NCI-H2107 (cell line): ENCODE data around the gene RAMP3.
"Not testable (repeated sequence)": the region's sequence is repeated elsewhere in the genome, so short reads cannot be mapped to it uniquely, and the experiment has no call there.

Source experiments
- DNase-seq: peaks from one replicate; lab custom pipeline; 2025; lab: John Stamatoyannopoulos, UW

The RAMP3 gene

DNA sequence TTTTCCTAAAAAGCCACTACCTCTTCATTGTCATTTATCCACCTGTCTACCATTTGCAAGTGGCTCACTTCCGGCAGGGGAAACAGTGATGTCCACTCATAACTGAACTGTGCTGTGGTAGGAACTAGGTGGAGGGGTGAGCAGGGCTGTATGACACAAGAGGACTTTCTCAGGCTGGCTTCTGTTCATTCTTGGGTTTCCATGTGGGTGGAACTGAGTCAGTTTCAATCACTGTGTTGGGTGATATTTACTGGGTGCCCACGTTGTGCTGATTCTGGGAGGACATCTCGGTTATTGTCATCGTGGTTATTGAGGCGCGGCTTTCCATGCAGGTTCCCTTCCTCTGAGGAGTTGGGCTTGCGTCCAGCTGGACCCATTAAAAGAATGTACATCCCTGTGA, 38.8 kb downstream of the RAMP3 start:
- no peak for DNase-seq

DNA sequence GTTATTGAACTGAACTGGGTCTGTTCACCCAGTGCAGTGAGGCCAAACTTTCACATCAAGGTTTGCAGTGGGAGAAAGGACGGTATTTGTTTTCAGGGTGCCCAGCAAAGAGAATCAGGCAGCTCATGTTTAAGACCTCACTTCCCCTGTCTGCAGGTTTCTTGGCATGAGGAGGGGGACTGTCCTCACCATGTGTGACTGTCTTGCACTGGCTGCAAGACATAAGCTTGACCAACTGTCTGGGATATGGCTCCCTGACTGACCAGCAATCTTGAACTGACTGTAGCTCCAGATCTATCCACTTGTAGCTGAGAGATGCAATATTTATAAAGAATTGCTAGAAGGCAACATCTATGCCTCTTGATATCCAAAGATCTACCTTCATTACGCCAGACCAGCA, 39.9 kb downstream of the RAMP3 start:
- no peak for DNase-seq

DNA sequence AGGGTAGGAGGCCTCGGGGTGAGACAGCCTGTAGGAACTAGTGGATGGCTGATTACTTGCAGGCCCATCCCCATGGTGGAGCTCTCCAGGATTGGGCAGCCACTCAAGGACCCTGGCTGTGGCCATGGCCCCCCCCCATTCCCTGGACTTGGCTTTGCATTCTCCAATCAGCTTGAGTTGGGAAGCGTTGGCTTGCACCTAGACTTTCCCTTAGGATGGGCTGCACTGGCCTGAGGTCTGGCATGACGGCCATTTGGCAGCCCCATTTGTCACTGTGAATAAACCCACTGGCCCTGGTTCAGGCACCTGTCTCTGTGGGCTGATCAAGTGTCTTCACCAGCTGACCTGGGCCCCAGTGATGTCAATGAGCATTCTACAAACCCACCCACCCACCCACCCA, 41.4 kb downstream of the RAMP3 start:
- no peak for DNase-seq

DNA sequence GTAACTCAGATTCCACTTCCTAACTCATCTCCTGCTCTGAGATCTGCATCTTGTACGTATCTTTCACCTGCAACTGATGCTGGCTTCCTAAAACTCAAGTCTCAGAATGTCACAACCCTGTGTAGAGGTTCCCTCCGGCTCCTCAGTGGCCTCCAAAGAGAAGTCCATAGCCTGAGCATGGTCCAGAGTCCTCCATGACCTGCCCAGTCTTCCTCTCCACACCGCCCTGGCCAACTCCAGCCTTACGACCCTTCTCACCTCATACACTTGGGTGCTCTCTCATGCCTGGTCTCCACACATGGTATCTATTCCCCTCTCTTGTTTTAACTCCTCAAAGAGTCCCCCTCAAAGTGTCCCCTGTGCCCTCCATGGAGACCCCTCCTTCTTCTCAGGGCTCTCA, 41.9 kb downstream of the RAMP3 start:
- DNase-seq: no peak

DNA sequence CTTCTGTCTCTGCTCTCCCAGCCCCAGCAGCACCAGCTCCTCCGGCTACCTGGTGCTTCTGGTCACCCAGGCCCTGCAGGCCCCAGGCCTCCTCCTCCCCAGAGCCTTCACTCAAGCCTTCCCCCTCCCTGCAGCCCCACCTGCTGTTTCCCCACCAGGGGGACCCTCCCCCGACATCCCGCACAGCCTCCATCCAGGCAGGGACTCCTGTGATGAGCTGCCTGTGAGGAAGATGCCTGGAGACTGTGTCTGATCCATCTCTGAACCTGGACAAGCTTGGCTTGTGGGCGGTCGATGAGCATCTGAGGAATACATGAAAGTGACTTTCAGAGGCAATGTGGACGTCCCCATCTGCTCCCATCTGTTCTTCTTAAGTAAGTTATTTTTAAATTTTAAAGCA, 45.0 kb downstream of the RAMP3 start:
- no peak for DNase-seq

DNA sequence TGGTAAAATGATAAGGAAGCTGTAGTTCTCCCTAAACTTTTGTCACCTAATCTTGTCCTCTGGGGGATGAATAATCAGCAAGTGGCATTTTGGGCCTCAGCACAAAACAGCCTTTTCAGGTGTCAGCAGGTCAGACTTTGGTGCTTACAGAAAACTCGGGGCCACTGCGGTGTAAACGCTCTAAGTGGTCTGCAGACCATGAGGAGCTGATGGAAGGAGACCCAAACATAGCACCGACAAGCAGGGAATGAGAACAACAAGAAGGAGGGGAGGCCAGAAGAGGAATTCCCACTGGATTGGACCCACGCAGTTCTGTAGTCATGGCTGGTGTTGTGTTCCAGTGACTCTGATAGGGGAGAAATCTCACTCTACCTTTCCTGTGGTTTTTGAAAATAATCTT, 45.4 kb downstream of the RAMP3 start:
- no peak for DNase-seq

DNA sequence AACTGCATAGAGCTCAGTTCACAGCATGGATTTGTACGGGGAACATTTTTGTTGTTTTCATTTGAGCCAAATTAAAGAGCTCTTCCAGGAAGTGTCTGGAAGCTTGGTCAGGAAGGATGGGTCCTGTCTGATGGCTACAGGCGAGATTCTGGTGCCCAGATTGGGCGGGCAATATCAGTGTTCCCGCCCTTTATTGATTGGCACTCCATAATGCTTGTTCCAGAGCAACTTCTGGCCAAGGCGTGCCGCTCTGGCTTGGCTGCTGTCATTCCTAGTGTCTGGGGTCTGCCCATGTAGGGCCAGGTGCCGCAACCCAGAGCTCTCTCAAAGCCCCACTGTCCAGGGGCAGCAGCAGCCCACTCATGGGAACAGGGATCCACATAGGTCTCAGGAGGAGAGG, 45.9 kb downstream of the RAMP3 start:
- no peak for DNase-seq

DNA sequence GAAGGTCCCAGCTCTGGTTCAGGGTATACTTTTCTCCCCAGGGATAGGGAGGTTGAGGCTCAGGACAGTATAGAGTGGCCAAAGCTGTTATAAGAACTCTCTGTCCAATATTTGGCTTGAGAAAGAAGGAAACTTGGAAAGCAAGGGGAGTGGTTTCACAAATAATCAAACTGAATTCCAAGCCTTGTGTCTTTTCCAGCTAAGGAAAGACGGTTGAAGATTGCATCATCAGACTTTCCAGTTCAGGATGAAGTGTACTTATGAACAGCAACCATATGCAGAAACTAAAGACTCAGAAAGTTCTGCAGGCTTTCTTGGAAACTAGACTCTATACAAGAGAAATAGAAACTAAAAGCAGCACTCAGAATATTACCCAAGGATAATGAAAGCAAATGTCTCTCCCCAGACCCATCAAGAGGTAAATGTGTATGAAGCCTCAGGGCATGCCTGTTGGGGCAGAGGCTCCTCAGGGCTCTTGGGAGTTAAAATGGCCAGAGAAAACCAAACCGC, 46.4 kb downstream of the RAMP3 start:
- DNase-seq: no peak

DNA sequence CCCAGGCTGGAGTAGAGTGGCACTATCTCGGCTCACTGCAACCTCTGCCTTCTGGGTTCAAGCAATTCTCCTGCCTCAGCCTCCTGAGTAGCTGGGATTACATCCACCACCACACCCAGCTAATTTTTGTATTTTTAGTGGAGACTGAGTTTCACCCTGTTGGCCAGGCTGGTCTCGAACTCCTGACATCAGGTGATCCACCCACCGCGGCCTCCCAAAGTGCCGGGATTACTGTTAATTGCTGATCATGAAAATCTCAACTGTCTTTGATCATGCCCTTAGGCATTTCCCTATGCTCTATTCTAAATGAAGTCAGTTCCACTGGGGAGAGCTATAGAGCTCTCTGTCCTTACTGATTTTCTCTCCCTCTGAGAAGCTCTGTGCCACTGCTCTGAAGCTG, 48.7 kb downstream of the RAMP3 start:
- not testable (repeated sequence) for DNase-seq

DNA sequence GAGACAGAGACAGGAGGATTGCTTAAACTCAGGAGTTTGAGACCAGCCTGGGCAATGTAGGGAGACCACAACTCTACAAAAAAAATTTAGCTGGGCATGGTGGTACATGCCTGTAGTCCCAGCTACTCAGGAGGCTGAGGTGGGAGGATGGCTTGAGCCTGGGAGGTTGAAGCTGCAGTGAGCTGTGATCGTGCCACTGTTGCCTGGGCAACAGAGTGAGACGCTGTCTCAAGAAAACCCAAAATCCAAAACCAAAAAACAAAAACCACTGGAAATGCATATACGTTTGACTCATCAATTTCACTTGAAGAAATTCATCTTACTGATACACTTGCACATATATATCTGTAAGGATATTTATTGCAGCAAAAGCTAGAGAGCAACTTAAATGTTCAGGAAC, 52.3 kb downstream of the RAMP3 start:
- not testable (repeated sequence) for DNase-seq

DNA sequence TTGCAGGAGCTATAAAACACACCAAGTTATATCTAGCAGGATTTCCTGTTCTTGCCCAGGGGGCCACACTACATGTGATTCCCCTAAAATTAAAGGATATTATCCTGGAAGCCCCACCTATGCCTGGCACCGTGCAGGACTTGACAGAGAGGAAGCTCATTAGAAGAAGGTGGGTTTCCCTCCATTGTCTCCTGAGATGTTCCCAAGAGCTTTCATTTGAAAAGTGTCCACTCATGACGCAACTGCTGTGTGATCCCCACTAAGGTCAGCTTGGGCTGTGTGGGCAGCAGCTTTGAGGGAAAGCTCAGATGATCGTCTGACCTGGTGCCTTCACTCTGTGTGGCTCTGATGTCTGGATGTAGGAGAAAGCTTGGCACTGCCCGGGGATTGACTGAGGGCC, 53.5 kb downstream of the RAMP3 start:
- no peak for DNase-seq

DNA sequence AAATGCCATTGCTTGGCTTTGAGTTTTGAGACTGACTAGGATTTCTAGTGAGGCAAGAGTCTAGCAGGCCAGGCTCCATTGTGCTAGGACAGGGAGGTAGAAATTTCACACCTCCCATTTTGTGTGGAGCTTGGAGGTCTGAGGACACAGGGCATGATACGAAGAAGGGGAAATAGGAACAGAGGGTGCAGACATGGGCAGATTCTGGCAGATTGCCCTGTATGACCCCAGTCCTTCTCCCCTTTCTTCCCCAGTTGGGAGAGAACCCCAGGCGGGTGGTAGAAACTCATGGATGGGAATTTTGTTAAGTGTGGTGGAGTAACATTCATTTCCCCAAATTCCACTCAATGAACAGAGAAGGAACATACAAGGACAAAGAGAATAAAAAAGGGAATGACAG, 54.4 kb downstream of the RAMP3 start:
- DNase-seq: no peak

DNA sequence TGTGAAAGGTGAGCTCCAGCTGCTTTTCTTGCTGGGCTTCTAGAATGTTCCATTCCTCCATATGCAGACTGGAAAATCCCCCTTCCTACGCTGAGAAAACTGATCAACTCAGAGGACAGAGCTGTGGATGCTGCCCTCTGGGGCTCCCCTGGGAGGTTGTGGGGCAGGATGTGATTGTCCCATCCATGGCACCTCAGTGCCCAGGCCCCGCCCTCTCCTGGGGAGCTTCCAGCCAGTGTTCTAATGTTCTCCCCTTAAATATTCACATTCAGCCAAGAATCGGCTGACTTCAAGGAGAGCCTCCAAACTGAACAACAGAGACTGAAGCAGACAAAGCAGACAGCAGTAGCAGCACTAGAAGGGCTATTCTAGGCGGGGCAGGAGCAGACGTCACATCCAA, 55.0 kb downstream of the RAMP3 start:
- DNase-seq: no peak

DNA sequence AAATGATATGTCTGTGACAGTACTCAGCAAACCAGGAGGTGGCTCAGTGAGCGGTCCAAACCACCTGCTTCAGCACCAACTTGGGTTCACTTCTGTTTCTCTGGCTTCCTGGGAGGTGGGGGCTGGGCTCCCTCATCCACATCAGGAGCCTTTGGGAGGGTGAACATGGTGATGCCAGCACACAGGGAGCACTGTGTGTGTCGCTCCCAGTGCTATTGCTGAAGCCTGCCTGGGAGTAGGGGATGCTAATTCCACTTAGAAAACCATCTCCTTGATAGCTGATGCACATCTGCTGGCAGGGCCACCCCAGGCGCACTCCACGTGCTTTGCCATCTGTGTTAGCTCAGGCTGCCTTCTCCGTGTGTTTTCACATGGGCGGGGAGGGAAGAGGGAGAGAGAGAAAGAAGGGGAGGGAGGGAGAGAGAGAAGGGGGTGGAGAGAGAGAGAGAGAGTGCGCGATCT, 58.0 kb downstream of the RAMP3 start:
- DNase-seq: no peak

DNA sequence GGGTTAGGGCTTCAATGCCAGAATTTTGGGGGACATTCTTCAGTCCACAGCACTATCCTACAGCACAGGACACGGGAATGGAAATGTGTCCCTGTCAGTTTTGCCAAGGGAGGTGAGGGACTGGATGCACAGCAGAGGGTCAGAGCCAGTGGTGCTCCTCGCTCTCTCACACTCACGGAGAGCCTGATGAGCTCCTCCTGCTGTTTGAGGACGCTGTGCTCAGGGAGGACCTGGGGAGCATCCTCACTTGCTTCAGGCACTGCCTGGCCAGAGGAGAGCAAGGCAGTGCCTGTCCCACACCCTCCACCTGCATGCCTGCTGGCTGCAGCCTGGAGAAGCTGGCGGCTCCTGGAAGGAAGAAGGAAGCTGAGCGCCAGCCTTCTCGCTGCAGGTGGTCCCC, 58.6 kb downstream of the RAMP3 start:
- DNase-seq: no peak

DNA sequence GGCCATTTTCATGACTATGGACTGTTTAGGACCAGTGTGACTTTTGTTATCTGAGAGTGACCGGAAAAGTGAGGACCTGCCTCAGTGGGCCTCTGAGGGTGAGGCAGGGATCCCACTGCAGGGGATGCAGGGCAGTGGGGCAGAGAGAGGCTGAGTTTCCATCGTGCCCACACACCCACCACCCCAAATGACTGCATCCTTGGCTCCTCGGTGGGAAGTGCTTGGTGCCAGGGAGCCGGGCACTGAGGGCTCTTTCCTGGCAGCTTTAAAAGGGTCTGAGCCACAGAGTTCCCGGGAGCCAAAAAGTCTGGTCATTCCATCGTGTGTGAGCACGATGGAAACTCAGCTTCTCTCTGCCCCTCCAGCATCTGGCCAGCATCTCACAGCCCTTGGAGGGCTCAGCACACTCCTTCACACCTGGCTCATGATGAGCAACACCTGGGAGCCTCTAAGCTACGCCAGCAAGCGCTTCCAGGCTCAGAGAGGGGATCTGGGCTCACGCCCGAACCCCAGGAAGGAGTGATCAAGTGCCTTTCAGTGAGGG, 59.1 kb downstream of the RAMP3 start:
- DNase-seq: no peak

DNA sequence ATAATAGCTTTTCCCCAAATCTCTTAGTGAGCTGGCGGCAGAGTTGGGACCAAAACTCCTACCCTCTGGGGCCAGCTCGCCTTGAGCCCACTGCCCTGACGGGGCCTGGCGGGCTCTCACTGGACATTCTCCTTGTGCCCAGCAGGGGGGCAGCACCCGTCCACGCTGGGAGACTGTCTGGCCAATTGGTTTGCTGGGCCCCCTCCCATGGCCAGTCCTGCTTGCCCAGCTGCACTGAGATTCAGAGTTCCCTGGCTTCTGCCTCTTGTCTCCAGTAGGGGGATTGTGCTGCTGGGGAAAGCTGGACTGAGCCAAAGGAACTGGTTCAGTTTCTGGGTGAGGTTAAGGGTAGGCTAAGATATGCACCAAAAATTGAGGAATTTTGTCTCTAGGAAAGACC, 59.8 kb downstream of the RAMP3 start:
- no peak for DNase-seq

DNA sequence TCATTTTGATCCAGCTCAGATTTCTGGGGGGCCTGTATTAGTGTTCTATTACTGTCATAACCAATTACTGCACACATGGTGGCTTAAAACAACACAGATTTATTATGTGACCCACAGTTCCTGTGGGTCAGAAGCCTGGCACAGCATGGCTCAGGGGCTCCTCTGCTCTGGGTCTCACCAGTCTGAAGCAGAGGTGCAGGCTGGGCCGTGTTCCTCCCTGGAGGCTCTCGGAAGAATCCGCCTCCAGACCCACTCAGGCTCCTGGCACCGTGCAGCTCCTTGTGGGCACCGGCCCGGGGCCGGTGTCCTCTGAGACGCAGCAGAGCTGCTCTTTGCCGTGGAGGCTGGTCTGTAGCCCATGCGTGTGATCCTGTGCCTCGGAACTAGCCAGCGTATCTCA, 61.5 kb downstream of the RAMP3 start:
- no peak for DNase-seq

DNA sequence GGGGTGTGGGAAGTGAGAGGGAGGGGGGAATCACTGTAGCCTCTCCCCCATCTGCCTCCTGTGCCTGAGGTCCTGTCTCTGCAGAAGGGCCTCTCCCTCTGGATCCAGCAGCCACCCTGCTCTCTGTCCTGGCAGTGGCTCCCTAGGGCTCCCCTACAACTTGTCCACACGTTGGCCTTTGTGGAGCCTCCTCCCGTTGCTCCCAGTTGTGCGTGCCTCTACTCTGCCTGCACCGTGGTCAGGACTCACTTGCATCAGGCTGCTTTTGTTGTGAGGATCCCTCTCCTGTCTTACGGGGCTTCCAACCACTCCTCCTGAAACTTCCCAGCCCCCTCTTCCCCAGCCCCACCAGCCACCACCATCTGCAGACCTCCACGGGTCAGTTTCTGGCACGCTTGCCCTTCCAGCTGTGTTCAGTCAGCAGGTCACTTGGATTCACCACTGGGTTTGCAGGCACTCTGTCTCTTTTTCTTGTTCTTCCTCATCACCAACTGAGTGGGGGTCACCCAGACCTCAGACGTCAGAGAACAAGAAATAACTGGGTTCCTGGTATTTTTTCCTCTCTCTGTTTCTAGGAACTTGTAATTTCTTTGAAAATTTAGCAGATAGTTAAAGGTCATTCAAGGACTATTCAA, 62.3 kb downstream of the RAMP3 start:
- DNase-seq: no peak

DNA sequence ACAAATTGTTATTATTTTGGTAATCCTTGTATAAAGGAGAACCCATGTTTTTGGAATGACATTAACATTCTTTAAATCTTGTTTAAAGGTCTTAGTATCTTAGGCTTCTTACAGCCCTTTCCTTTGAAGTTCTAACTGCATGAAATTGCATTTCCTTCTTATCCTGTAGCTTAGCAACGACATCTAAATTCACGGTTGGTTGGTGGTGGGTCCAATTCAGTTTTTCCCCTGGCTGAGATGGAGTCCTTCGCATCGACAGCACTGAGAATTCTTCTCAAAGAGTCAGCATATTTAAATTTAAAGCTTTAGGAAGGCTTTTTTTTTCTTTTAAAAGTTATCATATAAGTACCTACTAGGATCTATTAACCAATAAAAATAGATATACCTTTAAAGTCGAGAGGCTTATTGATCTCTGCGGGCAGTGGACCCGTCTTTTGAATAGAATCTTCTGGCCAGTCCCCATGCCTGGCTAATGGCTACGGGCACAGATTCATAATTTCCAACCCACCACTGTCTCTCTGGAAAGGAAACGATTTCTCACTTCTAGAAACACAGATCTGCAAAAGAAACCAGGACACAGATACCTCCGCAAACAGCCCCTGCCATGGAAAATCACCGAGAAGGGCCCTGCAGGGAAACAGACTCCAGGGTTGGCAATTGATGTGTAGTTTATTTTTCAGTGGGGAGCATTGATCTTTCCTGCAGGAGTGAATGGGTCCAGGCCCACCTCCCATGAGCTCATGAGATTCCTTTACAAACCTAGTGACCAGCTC, 63.4 kb downstream of the RAMP3 start:
- no peak for DNase-seq

DNA sequence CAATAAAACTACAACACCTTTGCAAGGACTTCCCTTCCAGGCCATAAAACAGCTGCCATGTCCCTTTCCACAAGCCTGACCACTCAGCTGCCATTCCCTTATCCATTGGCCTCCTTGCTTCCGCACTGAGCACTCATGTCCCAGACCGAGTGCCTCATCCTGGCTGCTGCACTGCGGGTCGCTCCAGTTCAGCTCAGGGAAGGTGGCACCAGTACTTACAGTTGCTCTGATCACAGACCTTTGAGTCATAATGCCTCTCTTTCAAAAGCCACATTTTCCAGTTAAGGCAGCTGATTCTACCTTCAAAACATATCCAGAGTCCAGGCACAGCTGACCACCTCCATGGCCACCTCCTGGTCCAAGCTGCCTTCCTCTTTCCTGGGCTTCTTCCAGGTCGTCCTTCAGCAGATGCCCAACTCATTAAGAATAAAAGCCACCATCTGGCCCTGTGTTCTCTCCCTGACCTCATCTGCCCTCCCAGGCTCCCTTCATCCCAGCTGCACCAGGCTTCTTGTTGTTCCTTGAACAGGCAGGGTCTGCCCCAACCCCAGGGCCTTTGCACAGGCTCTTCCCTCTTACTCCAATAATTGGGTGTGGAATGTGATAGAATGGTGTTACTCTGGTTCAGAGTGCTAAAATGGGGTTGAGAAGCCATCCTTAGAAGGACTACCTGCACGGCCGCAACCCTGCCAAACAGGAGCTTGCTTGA, 64.5 kb downstream of the RAMP3 start:
- no peak for DNase-seq

DNA sequence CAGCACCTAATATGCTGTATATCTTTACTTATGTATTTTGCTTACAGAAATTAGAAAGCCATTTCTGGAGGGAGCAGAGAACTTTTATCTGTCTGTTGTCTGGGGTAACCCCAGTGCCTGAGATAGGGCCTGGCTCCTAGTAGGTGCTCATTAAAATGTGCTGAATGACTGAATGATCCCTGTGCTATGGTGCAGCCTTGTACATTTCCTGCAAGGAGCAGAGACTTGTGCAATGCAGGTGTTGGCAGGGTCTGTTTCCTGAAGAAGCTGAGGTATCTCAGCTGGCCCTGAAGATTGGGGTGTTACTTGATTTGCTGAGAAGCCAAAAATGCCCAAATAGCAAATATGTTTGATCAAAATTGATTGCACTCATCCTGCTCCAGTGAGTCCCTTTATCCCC, 65.5 kb downstream of the RAMP3 start:
- no peak for DNase-seq
